ENCODE data around the gene FYCO1. TPM values are rescaled to one million over a fixed set of nuclear protein-coding genes. Genes with fewer than 3 reads are reported as not detected.

The FYCO1 gene
- total RNA-seq, 1 donor from 2014 or later: 121 TPM

DNA sequence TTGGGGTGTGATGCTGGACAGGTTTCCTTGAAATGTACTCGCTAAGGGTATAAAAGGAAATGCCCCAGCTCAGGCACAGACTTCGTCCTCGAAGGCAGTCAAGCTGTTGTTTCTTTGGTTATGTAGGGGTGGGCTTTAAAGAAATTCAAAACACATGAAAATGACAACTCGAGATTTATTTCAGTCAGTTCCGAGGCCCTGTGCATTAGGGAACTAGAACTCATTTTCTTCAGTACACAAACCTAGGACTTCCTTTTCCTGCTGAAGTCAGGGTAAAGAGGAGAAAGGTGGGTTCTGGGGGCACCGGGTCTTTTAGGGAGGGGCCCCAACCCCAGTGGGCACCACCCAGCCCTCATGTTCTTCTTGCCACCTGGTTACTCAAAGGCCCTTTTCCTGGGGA, 101.6 kb downstream of the FYCO1 start:
- Histone ChIP-seq H3K4me3 (no peak overlapping the region), H3K9me3 (replicated peaks) (no peaks in the 10 kb centered on the region), H3K4me1 (no peaks in the 10 kb centered on the region), H3K27ac (replicated peaks) (no peak overlapping the region), H3K27me3 (ENCODE audit: low read depth) (no peaks in the 10 kb centered on the region), H3K36me3 (no peaks in the 10 kb centered on the region)
- DNase-seq: no peak
- TF ChIP-seq, protein P1, sequence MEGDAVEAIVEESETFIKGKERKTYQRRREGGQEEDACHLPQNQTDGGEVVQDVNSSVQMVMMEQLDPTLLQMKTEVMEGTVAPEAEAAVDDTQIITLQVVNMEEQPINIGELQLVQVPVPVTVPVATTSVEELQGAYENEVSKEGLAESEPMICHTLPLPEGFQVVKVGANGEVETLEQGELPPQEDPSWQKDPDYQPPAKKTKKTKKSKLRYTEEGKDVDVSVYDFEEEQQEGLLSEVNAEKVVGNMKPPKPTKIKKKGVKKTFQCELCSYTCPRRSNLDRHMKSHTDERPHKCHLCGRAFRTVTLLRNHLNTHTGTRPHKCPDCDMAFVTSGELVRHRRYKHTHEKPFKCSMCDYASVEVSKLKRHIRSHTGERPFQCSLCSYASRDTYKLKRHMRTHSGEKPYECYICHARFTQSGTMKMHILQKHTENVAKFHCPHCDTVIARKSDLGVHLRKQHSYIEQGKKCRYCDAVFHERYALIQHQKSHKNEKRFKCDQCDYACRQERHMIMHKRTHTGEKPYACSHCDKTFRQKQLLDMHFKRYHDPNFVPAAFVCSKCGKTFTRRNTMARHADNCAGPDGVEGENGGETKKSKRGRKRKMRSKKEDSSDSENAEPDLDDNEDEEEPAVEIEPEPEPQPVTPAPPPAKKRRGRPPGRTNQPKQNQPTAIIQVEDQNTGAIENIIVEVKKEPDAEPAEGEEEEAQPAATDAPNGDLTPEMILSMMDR (IDR thresholded peaks at IDR 0.05; ENCODE audit: borderline replicate concordance): no peak
- intact Hi-C loops (cut with micrococcal nuclease): no loop called here

DNA sequence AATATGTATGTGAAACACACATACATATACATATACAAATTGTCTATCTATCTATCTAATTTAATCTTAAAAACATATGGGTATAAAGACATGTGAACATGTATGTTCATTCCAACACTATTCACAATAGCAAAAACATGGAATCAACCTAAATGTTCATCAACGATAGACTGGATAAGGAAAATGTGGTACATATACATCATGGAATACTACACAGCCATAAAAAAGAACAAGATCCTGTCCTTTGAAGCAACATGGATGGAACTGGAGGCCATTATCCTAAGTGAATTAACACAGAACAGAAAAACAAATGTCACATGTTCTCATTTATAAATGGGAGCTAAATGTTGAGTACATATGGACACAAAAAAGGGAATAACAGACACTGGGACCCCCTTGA, 103.5 kb downstream of the FYCO1 start:
- no peaks in the 10 kb centered on the region for H3K9me3 ChIP-seq (replicated peaks)
- H3K4me1 ChIP-seq: no peaks in the 10 kb centered on the region
- H3K4me3 ChIP-seq: no peak overlapping the region
- H3K27ac ChIP-seq (replicated peaks): no peak overlapping the region
- no peak for DNase-seq
- no peaks in the 10 kb centered on the region for H3K27me3 ChIP-seq (ENCODE audit: low read depth)
- intact Hi-C loops (cut with micrococcal nuclease): no loop called here
- TF ChIP-seq, protein P1 (IDR thresholded peaks at IDR 0.05; ENCODE audit: borderline replicate concordance): no peak
- H3K36me3 ChIP-seq: no peaks in the 10 kb centered on the region

DNA sequence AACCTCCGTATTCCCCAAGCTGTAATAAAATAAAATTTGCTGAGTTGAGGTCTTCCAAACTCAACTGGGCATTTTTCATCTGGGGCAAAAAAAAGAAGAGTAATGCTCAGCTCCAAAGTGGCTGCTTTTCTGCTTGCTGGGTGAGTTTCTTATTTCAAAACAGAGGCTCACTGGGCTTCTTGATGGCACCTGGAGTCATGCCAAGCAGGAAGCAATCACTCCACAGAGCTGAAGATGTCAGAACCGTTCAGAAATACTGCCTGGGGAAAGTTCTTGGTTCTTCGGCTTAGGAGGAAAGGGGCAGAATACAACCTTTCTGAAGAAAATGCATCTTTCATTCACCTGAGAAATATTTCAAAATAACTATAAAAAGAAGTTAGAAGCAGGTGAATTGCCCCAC, 105.2 kb downstream of the FYCO1 start:
- Histone ChIP-seq H3K9me3 (replicated peaks) (no peaks in the 10 kb centered on the region), H3K27me3 (ENCODE audit: low read depth) (no peaks in the 10 kb centered on the region), H3K4me1 (no peaks in the 10 kb centered on the region), H3K4me3 (no peak overlapping the region), H3K36me3 (no peaks in the 10 kb centered on the region), H3K27ac (replicated peaks) (no peak overlapping the region)
- no peak for DNase-seq
- intact Hi-C loops (cut with micrococcal nuclease): no loop called here
- TF ChIP-seq, protein P1 (IDR thresholded peaks at IDR 0.05; ENCODE audit: borderline replicate concordance): no peak

- Histone ChIP-seq H3K4me3 (no peak overlapping the region), H3K9me3 (replicated peaks) (no peaks in the 10 kb centered on the region), H3K27ac (replicated peaks) (no peak overlapping the region), H3K4me1 (no peaks in the 10 kb centered on the region), H3K27me3 (ENCODE audit: low read depth) (no peaks in the 10 kb centered on the region), H3K36me3 (no peaks in the 10 kb centered on the region)
- no peak for DNase-seq
- intact Hi-C loops (cut with micrococcal nuclease): no loop called here
- TF ChIP-seq, protein P1 (IDR thresholded peaks at IDR 0.05; ENCODE audit: borderline replicate concordance): no peak
These were observed 106.3 kb downstream of the FYCO1 start for GRCh38 chr3:45889337-45889736.

DNA sequence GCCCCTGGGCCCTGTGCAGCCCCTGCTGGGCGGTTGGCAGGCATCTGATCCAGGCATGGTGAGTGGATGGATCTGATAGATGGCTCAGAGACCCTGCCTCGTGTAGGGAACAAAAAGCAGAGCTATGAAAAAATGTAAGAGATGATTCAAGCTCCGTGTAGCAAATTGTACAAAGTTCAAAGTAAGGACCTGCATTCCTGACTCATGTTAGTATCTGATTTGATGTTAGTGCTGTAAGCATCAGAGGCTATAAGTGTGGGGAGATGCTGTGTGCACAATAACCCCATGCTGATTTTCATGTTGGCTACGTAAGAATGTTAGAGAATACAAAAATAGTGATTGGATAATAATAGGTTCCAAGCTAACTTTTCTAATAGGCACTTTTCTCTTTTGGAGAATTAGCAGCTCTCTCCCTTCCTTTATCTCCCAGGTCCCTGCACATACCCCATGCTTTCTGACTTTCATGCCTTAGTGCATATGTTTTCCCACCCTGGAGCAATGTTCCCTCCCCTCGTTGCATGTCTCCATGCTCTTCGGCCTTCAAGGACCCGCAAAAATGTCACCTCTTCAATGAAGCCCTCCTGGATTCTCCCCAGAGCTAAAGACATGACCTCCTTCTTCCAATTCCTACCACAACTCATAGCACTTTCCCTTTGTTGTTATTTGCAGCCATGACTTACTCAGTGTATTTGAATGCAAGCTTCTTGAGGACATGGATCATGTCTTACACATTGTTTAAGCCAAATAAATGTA, 107.7 kb downstream of the FYCO1 start:
- Histone ChIP-seq H3K27ac (replicated peaks) (no peak overlapping the region), H3K4me1 (no peaks in the 10 kb centered on the region), H3K36me3 (no peaks in the 10 kb centered on the region), H3K27me3 (ENCODE audit: low read depth) (no peaks in the 10 kb centered on the region), H3K4me3 (no peak overlapping the region), H3K9me3 (replicated peaks) (no peaks in the 10 kb centered on the region)
- TF ChIP-seq, protein P1 (IDR thresholded peaks at IDR 0.05; ENCODE audit: borderline replicate concordance): no peak
- DNase-seq: no peak
- intact Hi-C loops (cut with micrococcal nuclease): no loop called here

Data from left ventricle myocardium inferior (tissue), 1 donor.